ENCODE data around the gene ARMH3.
A peak's percentile ranks its signal among the peaks of the same experiment; 100 is the strongest.

GRCh38 chr10:102064868-102065560 is 9.0 kb upstream of the ARMH3 start, which contains the start of gene HPS6:
- TF ChIP-seq CTCF (IDR thresholded peaks at IDR 0.05) (peak in 2 of 5 experiments; percentile 20 to 24), POLR2AphosphoS5 (IDR thresholded peaks at IDR 0.05) (peak; percentile 76 to 95 (median 92)), POLR2A (IDR thresholded peaks at IDR 0.05) (peak; percentile 93)
